HPDE6-E6E7 (cell line): ENCODE measurements around the gene TST.

ENCODE experiments used
- DNase-seq: peaks from one replicate; pipeline ENCODE4 v3.0.0; 2011; ENCODE audit warnings: missing footprints; ENCODE audit errors: extremely low spot score

TST gene

GRCh38 chr22:37032134-37032534 is 12.9 kb upstream of the TST start:
- DNase-seq: no peak

GRCh38 chr22:37030560-37031281 is 11.5 kb upstream of the TST start:
- no peak for DNase-seq

- DNase-seq: no peak
Observed at GRCh38 chr22:37028692-37029674, 9.7 kb upstream of the TST start.

- no peak for DNase-seq
Observed at GRCh38 chr22:37027556-37027955, 8.3 kb upstream of the TST start.

- DNase-seq: no peak
Observed at GRCh38 chr22:37026325-37026724, 7.1 kb upstream of the TST start.

GRCh38 chr22:37025500-37026070 is 6.3 kb upstream of the TST start:
- no peak for DNase-seq

GRCh38 chr22:37024339-37025157 is 5.3 kb upstream of the TST start:
- no peak for DNase-seq

- DNase-seq: no peak
Observed at GRCh38 chr22:37023743-37024338, 4.6 kb upstream of the TST start.

GRCh38 chr22:37022483-37023337 is 3.5 kb upstream of the TST start:
- DNase-seq: no peak

- DNase-seq: no peak
Observed at GRCh38 chr22:37021710-37022482, 2.6 kb upstream of the TST start.

GRCh38 chr22:37021041-37021440 is 1.8 kb upstream of the TST start:
- no peak for DNase-seq

- peak; percentile 25 for DNase-seq
Observed at GRCh38 chr22:37020192-37020479, 889 bp upstream of the TST start.

- peak; percentile 5 for DNase-seq
Observed at GRCh38 chr22:37018815-37019308, 385 bp downstream of the TST start.

GRCh38 chr22:37018086-37018814 is 997 bp downstream of the TST start:
- DNase-seq: no peak

GRCh38 chr22:37017356-37017755 is 1.9 kb downstream of the TST start:
- DNase-seq: no peak

GRCh38 chr22:37016134-37016910 is 2.9 kb downstream of the TST start:
- no peak for DNase-seq

- DNase-seq: no peak
Observed at GRCh38 chr22:37015587-37015878, 3.7 kb downstream of the TST start.
